ENCODE data around the gene FAM50B.

DNA sequence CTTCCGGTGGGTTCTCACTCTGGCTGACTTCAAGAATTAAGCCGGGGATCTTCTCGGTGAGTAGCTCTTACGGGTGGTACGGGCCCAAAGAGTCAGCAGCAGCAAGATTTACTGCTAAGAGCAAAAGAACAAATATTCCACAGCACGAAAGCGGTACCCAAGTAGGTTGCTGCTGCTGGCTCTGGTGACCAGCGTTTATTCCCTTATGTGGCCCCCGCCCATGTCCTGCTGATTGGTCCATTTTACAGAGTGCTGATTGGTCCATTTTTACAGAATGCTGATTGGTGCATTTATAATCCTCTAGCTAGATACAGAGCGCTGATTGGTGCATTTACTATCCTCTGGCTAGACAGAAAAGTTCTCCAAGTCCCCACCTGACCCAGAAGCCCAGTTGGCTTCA, 44.3 kb downstream of the FAM50B start:
- TF ChIP-seq, protein P1, sequence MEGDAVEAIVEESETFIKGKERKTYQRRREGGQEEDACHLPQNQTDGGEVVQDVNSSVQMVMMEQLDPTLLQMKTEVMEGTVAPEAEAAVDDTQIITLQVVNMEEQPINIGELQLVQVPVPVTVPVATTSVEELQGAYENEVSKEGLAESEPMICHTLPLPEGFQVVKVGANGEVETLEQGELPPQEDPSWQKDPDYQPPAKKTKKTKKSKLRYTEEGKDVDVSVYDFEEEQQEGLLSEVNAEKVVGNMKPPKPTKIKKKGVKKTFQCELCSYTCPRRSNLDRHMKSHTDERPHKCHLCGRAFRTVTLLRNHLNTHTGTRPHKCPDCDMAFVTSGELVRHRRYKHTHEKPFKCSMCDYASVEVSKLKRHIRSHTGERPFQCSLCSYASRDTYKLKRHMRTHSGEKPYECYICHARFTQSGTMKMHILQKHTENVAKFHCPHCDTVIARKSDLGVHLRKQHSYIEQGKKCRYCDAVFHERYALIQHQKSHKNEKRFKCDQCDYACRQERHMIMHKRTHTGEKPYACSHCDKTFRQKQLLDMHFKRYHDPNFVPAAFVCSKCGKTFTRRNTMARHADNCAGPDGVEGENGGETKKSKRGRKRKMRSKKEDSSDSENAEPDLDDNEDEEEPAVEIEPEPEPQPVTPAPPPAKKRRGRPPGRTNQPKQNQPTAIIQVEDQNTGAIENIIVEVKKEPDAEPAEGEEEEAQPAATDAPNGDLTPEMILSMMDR (IDR thresholded peaks at IDR 0.05): no peak
- TF ChIP-seq EZH2 (IDR thresholded peaks at IDR 0.05; ENCODE audit: borderline replicate concordance, insufficient read depth, low read depth, low read length, poor library complexity, severe bottlenecking): no peak

Data from B cell (primary cell).